ENCODE data around the gene CHP1.
A peak's percentile ranks its signal among the peaks of the same experiment; 100 is the strongest.
"Not testable (repeated sequence)": the region's sequence is repeated elsewhere in the genome, so short reads cannot be mapped to it uniquely, and the experiment has no call there.

CHP1 gene

GRCh38 chr15:41276831-41277230, 45.8 kb downstream of the CHP1 start:
- TF ChIP-seq CTCF (IDR thresholded peaks at IDR 0.05; ENCODE audit: borderline replicate concordance, insufficient read depth, low read depth, low read length) = no peak
- no peak overlapping the region for H3K4me3 ChIP-seq (ENCODE audit: low read depth, low read length)

- no peak for TF ChIP-seq CTCF (IDR thresholded peaks at IDR 0.05; ENCODE audit: borderline replicate concordance, insufficient read depth, low read depth, low read length)
- H3K4me3 ChIP-seq (ENCODE audit: low read depth, low read length) = no peak overlapping the region
These were observed 47.3 kb downstream of the CHP1 start for GRCh38 chr15:41278319-41278718.

GRCh38 chr15:41279535-41280283, 48.6 kb downstream of the CHP1 start:
- no peak overlapping the region for H3K4me3 ChIP-seq (ENCODE audit: low read depth, low read length)
- TF ChIP-seq CTCF (IDR thresholded peaks at IDR 0.05; ENCODE audit: borderline replicate concordance, insufficient read depth, low read depth, low read length) = no peak

GRCh38 chr15:41281236-41281635, 50.2 kb downstream of the CHP1 start:
- TF ChIP-seq CTCF (IDR thresholded peaks at IDR 0.05; ENCODE audit: borderline replicate concordance, insufficient read depth, low read depth, low read length) = no peak
- H3K4me3 ChIP-seq (ENCODE audit: low read depth, low read length) = no peak overlapping the region

GRCh38 chr15:41282436-41282835, 51.4 kb downstream of the CHP1 start:
- not testable (repeated sequence) for H3K4me3 ChIP-seq (ENCODE audit: low read depth, low read length)

- not testable (repeated sequence) for H3K4me3 ChIP-seq (ENCODE audit: low read depth, low read length)
These were observed 52.0 kb downstream of the CHP1 start for GRCh38 chr15:41282980-41283652.

- no peak for TF ChIP-seq CTCF (IDR thresholded peaks at IDR 0.05; ENCODE audit: borderline replicate concordance, insufficient read depth, low read depth, low read length)
- peak overlapping the region; percentile 100 for H3K4me3 ChIP-seq (ENCODE audit: low read depth, low read length)
These were observed 52.8 kb downstream of the CHP1 start for GRCh38 chr15:41283653-41284426.
